ENCODE results near the gene GPRIN1.

The GPRIN1 gene

GRCh38 chr5:176643491-176644219 is 33.7 kb upstream of the GPRIN1 start:
- no peak for DNase-seq (ENCODE audit: low spot score)

DNA sequence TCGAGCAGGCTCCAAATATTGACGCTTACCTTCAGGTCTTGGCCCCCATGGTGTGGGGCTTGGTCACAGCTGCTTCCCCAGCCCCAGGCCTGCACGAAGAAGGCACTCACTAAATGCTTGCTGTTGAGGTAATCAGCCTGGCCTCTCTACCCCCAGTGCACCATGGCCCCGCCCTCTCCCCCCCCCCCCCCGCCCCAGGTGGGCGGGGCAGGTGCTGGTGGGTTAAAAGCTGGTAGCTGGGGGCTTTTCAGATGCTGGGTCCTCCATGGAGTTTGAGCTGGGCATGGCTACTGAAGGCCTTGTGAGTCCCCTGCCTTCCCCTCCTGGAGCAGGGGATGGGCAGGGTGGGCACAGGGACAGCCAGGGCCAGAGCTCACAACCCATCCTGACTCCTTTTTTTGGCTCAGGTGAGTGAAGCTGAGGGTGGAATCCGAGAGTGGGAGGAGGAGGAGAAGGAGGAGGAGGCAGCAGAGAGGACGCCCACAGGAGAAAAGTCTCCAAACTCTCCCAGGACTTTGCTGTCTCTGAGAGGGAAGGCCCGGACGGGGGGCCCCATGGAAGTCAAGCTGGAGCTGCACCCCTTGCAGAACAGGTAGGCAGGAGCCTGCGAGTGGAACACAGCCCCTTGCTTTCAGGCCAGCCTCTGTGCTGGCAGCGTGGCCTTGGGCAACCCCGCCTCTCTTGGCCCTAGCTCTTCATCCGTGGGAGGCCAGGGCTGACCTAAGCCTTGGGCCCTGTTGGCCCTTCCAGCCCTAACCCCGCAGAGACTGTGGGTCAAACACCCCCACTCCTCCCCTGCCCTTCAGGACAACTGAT is 32.9 kb upstream of the GPRIN1 start:
- no peak for DNase-seq (ENCODE audit: low spot score)

DNA sequence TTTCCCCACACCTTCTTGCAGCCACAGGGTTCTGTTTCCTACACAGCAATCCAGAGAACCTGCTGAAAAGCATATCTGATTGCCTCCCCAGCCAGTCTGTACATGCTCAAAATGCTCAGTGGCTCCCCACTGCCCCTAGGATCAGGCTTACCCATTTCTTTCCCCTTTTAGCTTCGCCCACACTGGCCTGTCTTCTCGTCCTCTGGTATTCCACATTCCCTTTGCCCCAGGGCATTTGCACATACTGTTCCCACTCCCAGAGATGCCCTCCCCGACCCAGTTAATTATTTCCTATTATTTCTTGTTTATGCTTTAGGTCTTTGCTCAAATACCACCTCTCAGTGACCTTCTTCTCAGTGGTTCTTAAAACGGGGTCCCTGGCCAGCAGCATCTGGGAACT is 30.7 kb upstream of the GPRIN1 start:
- DNase-seq (ENCODE audit: low spot score), result no peak

DNA sequence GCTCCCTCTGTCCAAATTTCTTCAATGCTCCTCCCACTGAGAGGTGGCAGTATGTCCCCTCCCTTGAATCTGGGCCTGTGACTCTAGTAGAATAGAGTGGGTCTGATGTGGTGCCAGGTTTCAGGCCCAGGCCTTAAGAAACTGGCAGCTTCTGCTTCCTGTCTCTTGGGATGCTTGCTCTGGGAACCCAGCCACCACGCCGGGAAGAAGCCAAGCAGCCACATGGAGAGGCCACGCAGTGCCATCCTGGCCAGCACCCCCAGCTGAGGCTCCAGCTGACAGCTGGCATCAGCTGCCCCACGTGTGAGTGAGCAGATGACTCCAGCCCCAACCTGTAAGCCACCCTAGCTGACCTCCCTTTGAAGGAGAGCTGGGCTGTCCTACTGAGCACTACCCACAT is 30.0 kb upstream of the GPRIN1 start:
- no peak for DNase-seq (ENCODE audit: low spot score)

DNA sequence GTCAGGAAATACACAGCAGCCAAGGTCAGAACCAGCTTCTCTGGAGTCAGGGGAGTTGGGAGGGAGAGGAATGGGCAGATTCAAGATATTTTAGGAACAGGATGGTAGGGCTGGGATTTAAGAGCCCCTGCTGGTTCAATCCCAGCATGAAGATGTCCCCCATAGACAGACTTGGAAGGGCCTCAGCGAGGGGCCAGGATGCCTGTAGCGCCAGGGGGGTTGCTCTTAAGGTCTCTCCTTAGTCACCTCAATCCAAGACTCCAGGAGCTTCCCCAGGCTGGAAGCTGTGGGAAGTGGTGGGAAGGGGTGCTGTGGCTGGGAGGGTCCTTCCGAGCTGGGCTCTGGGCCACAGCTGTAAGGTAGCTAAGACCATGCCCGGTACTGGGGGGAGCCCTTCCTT is 29.3 kb upstream of the GPRIN1 start:
- no peak for DNase-seq (ENCODE audit: low spot score)

- no peak for DNase-seq (ENCODE audit: low spot score)
These were observed 28.5 kb upstream of the GPRIN1 start for GRCh38 chr5:176638437-176638836.

DNA sequence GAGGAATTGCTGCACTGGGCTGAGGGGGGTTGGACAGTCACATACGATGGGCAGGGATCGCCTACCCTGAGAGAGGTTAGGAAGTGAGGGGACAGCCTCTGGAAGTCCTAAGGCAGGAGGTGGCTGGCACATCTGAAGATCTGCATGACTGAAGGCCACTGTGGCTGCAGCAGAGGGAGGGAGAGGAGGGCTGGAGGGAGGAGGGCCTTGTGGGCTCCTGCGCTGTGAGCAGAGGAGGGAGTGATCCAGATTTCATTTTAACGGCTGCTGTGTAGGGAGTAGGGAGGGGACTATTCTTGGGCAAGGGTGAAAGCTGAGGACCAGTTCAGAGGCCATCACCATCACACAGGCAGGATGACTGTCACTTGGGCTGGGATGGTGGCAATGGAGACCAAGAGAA is 27.6 kb upstream of the GPRIN1 start:
- DNase-seq (ENCODE audit: low spot score), result no peak

GRCh38 chr5:176636426-176636825 is 26.5 kb upstream of the GPRIN1 start:
- peak; percentile 19 for DNase-seq (ENCODE audit: low spot score)

- no peak for DNase-seq (ENCODE audit: low spot score)
These were observed 23.6 kb upstream of the GPRIN1 start for GRCh38 chr5:176633598-176633997.

DNA sequence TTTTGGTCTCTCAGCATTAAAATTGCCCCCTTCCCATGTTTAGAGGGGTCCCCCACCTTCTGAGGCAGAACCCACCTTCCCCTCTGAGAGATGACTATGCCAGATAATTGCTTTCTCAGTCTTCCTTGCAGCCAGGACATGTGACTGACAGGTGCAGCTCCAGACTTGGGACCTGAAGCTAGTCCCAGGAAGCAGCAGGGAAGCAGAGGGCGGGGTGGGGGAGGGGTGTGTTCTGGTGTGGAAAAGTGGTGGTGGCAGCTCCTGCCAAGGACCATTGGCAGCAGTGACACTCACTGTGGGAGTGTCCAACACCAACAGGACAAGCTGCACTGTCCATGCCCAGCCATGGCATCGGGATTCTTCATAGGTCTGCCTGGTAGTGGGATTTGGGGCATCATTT is 22.8 kb upstream of the GPRIN1 start:
- DNase-seq (ENCODE audit: low spot score), result no peak

- no peak for DNase-seq (ENCODE audit: low spot score)
These were observed 21.6 kb upstream of the GPRIN1 start for GRCh38 chr5:176631383-176632200.

DNA sequence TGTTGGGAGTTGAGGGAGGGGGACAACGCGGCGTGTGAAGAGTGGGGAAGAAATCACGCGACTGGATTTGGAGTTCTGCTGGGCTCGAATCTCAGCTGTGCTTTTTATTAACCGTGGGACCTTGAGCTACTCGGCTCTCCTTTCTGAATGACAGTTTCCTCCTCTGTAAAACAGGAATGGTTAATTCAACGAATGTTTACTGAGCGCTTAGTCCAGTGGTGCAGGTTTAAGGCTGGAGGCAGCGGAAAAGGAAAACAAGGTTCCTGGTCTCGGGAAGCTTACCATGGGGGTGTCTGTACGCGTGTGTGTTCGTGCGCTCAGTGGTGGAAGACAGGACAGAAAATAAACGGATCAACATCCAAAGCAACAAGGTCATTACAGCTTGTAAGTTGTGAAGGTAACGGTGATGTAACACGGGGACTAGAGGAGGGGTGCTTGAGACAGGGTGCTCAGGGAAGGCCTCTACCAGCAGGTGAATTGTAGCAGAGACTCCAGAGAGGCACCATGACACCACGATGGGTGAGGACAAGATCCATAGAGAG is 20.8 kb upstream of the GPRIN1 start:
- DNase-seq (ENCODE audit: low spot score), result no peak

DNA sequence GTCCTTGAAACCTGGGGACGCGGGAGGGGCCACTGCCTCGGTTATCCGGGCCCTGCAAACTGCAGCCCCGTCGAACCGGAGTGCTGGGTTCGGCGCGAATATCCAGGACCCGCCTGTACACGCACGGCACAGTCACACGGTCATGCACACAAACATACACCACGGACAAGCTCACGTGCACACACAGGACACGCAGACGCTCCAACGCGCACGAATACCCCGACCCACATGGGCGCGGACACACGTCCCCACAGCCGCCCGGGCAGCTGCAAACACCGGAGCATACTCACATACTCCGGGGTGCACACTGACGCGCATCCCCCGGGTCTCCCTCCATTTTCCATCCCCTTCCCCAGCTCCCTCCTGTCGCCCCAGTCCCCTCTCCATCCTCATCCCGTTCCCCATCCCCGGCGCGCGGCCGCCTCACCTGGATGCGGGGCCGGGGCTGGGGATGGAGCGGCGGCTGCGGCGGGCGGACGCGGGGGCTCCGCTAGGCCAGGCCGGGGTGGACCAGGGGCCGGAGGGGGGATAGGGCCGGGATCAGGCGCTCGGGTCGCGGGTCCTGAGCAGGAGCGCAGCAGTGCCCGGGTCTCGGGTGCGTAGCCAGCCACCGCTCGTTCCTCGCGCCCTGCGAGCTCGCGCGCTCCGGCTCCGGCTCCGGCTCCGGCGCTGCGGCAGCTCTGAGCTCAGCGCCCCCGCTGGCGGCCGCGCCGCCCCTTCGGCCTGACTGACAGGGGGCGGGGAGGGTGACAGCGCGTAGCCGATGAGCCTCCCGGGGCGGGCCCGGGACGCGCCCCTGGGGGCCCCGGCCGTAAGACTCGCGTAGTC is 20.1 kb upstream of the GPRIN1 start, which contains the start of the genes EIF4E1B and SNCB:
Gene EIF4E1B, plus strand, starts transcription at position 823 of the 828 bp plus-strand sequence. CDS start 12,113 bp downstream, outside the sequence.
Gene SNCB, minus strand, starts transcription at position 682 of the 828 bp plus-strand sequence. CDS start 880 bp downstream, outside the sequence.
- DNase-seq (ENCODE audit: low spot score), result peak; percentile 79

DNA sequence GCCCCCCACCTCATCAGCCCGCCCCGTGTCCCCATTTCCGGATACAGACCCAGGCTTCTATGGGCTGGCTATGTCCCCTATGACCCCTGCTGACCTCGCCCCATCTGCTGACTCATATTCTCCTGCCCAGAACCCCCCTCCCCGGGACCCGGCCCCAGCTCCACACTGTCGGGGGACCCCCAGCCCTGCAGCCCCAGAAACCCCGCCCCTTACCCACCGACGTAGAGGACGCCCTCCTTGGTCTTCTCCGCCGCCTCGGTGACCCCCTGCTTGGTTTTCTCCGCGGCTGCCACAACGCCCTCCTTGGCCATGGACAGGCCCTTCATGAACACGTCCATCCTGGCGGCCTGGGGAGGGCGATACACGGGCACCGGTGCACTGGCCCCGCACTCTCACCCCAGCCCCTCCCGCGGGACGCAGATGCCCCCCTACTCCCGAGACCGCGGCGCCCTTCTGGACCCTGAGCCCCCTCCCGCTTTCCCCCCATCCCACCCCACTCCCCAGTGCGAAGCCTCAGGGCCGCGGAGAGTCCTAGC is 19.4 kb upstream of the GPRIN1 start:
- no peak for DNase-seq (ENCODE audit: low spot score)

DNA sequence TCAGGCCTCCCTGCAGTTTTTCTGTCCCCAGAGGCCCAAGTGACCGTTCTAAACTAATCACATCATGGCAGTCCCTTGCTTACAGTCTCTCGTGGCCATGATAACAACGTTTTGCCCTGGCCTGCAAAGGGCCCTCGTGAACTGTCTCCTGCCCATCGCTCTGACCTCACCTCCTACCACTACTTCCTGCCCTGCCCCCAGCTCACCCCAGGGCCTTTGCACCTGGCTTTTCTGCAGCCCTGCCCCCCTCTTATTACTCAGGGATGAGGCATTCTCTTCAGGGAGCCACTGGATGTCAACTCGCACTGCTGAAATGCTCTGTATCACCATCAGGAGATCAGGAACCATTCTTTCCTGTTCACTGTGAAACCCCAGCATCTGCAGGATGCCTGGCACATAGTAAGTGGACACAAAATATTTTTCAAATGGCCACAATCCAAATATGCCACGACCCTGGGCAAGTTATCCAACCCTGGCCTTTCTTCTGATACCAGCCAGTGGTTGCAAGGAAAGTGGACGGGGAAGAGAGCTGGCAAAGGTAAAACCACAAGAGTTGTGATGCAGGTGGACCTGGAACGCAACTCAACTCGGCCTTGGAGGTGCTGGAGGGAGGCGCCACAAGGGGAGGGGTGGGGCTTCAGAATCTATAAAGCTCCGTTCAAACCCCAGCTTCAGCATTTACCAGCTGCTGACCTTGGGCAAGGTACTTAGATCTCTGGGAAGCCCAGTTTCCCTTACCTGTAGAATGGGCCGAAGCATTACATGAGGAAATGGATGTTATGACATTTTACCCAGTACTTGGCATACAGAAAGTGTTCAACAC is 18.7 kb upstream of the GPRIN1 start:
- no peak for DNase-seq (ENCODE audit: low spot score)

GRCh38 chr5:176627582-176627981 is 17.6 kb upstream of the GPRIN1 start:
- DNase-seq (ENCODE audit: low spot score), result no peak

DNA sequence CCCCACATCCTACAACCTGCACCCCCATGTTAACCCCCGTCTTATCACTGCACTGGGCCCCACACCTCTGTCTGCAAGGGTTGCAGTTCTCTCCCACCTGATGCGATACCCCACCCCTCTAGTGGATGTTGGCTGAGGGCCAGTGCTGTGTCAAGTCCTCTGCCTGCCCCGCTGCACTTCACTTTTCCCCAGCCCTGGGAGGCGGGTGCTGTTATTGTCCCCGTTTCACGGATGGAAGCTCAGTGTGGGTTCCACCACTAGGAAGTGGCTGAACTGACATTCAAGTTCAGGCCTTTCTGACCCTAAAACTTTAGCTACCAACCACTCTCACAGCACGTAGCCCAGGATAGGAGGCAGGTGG is 16.9 kb upstream of the GPRIN1 start:
- DNase-seq (ENCODE audit: low spot score), result no peak

- DNase-seq (ENCODE audit: low spot score), result no peak
These were observed 16.3 kb upstream of the GPRIN1 start for GRCh38 chr5:176625966-176626875.

- no peak for DNase-seq (ENCODE audit: low spot score)
These were observed 15.6 kb upstream of the GPRIN1 start for GRCh38 chr5:176625512-176625911.
